Fibroblast of peridontal ligament (primary cell): ENCODE measurements around the gene C4orf54.

ENCODE experiments used
- DNase-seq: peaks from one replicate; pipeline ENCODE4 v3.0.0-alpha.2; 2010; ENCODE audit errors: extremely low read depth

C4orf54 gene

GRCh38 chr4:99657798-99658197, at the start of gene C4orf54:
TSS of gene C4orf54 (minus strand) at chr4:99657828. CDS start at chr4:99654648, 3,180 bp downstream.
- no peak for DNase-seq

DNA sequence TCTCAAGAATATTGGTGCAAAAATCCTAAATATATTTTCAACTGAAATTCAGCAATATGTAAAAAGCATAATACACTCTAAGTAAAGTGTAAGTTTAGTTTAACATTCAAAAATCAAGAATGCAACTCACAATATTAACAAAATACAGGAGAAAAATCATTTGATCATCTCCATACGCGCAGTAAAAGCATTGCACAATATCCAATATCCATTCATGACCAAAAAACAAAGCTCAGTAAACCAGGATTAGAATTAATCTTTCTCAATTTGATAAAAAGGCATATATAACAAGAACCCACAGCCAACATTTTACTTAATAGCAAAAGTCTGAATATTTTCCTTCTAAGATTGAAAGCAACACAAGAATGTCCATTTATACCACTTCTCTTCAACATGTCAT, 48.3 kb upstream of the C4orf54 start:
- no peak for DNase-seq

- no peak for DNase-seq
Observed at GRCh38 chr4:99696801-99697200, 39.2 kb upstream of the C4orf54 start.

DNA sequence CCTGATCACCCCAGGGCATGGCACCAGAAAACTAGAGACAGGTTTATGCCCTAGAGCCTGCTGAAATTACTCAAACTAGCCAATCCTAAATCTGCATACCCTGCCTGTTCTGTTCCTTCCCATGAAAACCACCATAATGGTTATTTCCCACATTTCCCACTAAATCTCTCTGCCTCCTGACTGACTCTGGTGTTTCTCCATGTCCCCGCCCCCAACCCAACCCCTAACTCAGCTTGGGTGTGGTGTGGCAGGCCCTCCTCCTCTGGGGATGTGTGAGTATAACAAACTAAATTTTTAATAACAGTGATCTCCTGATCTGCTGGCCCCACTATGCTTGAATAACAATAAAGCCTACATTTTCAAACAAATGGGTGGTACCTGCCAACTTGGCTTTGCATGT, 35.5 kb upstream of the C4orf54 start:
- no peak for DNase-seq

DNA sequence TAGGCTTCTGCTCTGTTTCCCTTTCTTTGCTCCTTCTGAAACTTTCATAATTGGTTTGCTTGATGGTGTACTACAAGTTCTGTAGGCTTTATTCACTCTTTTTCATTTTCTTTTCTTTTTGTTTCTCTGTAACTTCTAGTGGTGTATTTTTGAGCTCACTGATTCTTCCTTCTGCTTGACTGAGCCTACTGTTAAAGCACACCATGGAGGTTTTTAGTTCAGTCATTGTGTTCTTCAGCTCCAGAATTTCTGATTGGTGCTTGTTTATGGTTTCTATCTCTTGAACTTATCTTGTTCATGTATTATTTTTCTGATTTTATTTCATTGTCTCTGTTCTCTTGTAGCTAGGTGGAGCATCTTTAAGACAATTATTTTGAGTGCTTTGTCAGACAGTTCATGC, 33.4 kb upstream of the C4orf54 start:
- no peak for DNase-seq

DNA sequence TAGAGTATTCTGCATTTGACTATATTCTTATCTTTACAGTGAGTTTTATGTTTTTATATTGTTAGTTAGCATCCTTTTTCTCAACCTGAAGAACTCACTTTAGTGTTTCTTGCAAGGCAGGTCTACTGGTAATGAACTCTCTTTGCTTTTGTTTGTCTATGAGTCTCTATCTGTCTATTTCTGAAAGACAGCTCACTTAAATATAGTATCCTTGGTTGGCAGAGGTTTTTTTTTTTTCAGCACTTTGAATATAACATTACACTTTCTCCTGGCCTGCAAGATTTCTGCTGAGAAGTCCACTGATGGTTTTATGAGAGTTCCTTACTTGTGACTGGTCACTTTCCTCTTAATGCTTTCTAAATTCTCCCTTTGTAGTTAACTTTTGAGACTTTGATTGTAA, 32.8 kb upstream of the C4orf54 start:
- DNase-seq = no peak

DNA sequence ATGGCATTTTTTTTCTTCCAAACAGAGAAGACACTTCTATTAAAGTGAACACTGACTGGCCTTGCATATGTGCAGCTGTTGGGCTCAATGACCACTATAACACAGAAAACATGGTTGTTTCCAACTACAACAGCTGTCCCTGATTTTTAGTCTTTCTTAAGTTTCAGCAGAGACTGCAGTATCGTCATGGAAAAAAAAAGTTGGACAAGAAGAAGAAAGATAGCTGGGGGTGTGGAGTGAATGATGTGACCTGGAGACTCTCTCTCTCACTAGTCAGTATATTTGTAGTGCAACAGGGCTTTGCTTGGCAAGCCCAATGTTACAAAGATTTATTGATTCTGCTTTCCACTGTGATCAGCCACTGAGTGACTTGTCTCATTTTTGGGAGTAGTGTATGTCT, 29.5 kb upstream of the C4orf54 start:
- DNase-seq = no peak

GRCh38 chr4:99685234-99685633, 27.6 kb upstream of the C4orf54 start:
- no peak for DNase-seq

GRCh38 chr4:99683895-99684294, 26.3 kb upstream of the C4orf54 start:
- DNase-seq = no peak

DNA sequence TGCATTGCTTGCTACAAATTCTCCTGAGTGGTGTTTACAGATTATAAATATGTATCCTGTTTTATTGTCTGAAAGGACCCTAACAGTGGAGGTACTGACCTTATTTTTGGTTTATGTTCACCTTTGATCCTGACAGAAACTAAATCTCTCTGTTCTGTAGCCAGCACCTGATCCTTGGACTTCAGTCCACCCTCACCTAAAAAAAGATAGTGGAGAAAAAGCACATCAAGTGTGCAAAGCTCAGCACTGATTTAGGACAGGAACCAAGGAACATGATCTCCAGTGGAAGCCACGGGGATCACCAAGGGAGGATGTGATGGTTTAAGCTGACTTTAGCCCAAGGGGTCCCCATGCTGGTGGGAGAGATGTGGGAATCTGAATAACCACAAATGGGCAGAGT, 22.3 kb upstream of the C4orf54 start:
- DNase-seq = no peak

- DNase-seq = no peak
Observed at GRCh38 chr4:99679204-99679603, 21.6 kb upstream of the C4orf54 start.

GRCh38 chr4:99677161-99677560, 19.5 kb upstream of the C4orf54 start:
- DNase-seq = no peak

DNA sequence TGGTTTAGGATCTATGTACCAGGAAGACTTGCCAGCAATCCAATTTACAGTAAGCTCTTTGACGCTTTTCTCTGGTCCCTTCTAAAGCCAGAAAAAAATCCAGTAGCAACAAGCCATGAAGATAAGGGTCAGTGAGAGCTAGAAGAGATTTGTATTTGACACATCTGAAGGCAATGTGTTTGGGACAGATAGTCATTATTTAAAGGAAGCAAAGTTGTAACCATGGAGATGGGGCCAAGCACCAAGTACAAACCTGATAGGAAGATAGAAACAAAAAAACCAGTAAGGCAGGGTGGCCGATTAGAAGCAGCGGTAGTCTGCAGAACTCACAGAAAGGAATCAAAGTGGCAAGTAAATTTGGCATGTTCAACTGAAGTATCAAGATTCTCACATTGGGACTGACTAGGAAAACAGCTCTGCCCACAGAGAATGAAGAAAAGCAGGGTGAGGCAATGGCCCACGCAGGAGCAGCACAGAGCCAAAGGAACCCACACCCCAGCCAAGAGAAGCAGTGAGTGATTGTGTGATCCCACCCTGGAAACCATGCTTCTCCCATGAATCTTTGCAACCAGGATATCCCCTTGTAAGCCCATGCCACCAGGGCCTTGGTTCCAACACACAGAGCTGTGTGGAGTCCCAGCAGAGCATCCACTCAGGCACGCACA, 12.9 kb upstream of the C4orf54 start:
- no peak for DNase-seq

DNA sequence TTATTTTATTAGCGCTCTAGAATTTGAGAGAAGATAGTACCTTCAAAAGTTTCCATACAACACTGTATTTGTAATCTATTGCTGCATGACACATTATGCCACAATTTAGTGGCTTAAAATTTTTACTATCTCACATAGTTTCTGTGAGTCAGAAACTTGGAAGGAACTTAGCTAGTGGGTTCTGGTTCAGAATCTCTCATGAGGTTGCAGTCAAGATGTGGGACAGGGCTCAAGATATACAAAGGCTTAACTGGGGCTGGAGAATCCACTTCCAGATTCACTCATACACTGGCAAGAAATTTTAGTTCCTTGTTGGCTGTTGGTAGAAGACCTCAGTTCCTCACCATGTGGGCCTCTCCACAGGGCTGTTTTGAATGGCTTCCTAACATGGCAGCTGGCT, 11.5 kb upstream of the C4orf54 start:
- no peak for DNase-seq

DNA sequence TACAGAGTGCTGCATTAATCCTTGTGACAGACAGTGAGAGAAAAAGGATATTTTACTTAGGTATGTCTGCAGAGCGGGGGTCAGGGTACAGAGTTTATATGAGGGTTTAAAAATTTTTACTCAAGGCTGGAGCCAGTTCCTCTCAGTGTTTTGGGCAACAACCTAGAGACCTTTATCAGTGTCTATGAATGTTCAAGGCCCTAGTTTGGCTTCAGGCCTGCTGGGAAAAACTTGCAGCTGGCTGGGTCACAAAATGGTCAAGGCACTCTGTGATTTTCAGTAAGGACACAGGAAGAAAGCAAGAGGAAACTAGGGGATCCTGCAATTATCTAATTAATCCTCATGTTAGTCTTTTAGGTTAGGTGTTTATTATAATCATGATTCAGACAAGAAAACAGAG, 10.8 kb upstream of the C4orf54 start:
- no peak for DNase-seq

DNA sequence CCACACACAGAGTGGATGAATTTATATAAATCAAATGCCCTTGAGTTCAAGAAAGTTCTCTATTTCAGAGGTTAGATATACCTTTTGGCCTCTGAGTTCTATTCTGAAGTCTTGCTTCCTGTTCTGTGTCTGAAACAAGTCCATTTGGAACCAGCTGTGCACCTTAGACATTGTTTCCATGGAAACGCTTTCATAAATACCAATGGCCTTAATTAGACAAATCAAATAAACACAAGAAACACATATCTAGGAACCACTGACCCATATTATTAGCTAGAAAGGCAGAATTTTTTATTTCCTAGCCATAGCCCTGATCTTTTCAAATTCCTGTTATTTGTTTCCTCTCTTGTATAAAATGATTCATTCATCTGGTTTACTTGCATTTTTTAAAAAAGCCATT, 8.4 kb upstream of the C4orf54 start:
- DNase-seq = no peak

- DNase-seq = no peak
Observed at GRCh38 chr4:99664716-99665115, 7.1 kb upstream of the C4orf54 start.

- no peak for DNase-seq
Observed at GRCh38 chr4:99661907-99662306, 4.3 kb upstream of the C4orf54 start.

DNA sequence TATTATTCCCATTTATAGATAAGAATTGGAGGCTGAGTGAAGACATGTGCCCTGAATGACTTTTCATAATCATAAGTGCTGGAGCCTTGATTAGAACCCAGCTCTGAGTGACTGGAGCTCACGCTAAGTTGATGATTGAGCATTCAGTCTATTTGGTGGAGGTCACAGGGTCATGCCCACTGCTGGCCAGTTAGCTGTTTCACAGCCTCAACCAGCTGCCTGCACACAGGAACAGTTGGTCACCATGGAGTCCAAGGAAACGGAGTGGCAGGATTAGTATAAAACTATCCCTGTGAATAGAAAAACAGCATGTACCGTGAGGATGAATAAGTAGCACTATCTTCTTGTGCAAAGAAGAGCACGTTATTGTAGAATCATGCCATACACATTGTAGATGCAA, 1.0 kb upstream of the C4orf54 start:
- no peak for DNase-seq

DNA sequence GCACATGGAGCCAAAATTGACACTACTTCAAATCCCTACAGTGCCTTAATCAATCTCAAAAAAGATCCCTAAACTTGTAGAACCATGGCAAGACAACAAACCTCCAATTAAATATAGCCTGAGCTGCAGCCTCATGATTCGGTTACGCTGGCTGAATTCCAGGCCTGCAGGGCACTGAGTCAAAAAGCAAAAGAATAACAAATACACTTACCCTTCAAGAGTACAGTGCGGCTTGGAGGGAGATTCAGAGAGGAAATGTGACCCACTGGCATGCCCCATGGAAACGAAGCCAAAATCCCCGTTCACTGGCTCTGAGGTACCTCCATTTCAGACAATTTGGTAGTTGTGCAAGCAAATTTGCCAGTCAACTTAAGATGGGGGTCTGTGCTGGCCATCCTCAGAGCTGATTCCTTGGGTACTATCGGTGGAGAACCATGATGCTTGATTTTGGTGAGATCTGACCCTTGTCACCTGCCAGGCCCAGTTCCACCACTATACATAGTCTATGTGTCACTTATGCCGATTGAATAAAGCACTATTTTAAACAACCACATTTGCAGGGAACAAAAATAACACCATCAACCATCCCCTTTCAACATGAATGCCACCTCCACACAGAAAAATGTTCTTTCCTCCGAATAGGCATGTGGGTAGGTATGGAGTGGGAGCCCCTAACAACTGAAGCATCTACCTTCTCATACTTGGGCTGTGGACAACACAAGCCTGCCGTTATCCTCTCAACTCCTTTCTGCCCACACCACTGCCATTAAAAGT, 2.1 kb downstream of the C4orf54 start:
- DNase-seq = peak; percentile 64

DNA sequence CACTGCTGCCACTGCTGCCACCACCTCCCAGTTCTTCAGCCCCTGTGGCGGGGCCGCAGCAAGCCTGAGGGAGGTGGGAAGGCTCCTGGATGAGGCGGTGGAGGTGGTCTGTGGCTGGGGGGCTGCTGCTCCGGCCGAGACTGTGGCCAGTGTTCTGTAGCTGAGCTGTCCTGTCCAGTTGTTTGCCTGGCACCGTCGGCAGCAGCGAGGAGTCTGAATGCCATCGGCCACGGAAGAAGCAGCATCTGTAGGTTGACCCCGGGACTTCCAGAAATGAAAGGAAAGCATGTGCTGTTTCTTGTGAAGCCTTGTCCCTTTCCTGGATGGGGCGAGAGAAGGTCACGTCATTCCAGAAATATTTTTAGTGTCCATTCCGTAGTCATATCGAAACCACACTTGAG, 3.3 kb downstream of the C4orf54 start:
- DNase-seq = no peak

- DNase-seq = no peak
Observed at GRCh38 chr4:99653916-99654315, 3.7 kb downstream of the C4orf54 start.

GRCh38 chr4:99652596-99653436, 4.8 kb downstream of the C4orf54 start:
- no peak for DNase-seq
